ENCODE data around the gene GMDS.

Gene GMDS

DNA sequence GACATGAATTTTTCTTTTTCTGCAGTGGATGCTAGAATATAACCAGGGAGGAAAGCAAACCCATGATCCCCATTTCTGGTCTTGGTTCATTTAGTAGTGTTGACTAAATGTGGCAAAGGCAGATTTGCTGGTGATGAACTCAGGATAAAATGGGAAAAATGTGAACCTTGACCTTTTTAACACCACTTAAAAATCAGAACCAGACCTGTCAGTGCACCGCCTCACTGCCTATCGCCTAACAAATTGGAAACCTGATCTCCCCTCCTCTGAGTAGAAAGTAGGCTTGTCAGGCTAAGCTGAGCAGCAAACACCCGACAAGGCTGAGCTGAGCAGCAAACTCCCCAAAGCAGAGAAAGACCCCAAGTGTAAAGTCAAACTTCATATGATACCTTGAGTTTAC lies 380.9 kb downstream of the GMDS start:
- no peaks in the 10 kb centered on the region; the same call in 1 of the 2 replicates for H3K36me3 ChIP-seq (ENCODE audit: insufficient read depth, low read length)
- no peak overlapping the region for H3K9ac ChIP-seq (ENCODE audit: low read depth, low read length)
- no peaks in the 10 kb centered on the region for H3K9me3 ChIP-seq (ENCODE audit: control insufficient read depth, insufficient read depth, low read length)
- peaks cover 13% of the 10 kb centered on the region; the same call in 1 of the 2 replicates for H3K4me1 ChIP-seq (ENCODE audit: insufficient read depth, low read length)

DNA sequence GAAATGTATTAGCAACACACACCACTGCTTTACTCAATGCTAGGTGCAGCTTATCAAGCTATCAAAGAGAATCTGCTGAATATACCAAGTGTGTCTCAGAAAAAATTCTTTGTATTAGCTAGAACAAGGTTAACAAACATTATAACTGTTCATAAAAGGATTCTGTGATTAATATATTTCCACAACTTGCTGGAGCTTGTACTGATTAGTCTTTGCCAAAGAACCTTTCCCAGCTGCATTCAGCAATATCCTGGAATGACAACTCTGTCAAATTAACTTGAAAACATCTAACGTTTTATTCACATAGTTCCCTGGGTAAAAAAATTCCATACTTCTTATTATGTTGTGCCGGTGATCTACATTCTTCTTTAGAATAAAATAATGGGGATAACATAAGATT lies 383.0 kb downstream of the GMDS start:
- H3K9ac ChIP-seq (ENCODE audit: low read depth, low read length): no peak overlapping the region
- no peaks in the 10 kb centered on the region for H3K9me3 ChIP-seq (ENCODE audit: control insufficient read depth, insufficient read depth, low read length)
- H3K4me1 ChIP-seq (ENCODE audit: insufficient read depth, low read length): peaks cover 7% of the 10 kb centered on the region; the same call in 1 of the 2 replicates
- H3K36me3 ChIP-seq (ENCODE audit: insufficient read depth, low read length): no peaks in the 10 kb centered on the region; the same call in 1 of the 2 replicates

DNA sequence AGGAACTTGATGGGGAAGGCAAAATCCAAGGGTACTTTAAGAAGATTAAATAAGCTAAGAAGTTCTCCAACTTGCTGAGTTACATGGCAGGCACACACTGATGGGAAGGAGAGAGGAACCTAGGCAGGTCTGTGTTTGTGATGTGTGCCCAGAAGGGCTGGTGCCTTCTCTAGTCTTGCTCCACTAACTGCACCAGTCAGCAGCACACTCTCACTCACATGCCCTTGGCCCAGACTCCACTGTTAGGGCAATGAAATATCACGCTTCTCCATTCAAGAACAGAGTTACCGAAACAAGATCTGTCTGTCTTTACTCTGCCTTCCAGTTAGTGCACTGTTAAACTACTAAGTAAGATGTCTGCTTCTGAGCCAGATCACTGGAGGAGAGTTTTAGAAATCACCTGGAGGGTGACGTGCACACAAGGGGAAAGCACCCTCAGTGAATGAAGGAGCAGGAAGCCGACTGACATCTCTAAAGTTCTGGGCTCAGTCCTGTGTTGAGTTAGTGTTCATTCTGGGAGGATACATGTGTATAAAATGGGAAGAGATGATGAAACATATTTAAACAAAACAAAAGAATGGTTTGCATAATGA lies 384.6 kb downstream of the GMDS start:
- Histone ChIP-seq H3K4me1 (ENCODE audit: insufficient read depth, low read length) (peaks cover 14% of the 10 kb centered on the region), H3K9me3 (ENCODE audit: control insufficient read depth, insufficient read depth, low read length) (no peaks in the 10 kb centered on the region), H3K9ac (ENCODE audit: low read depth, low read length) (no peak overlapping the region)

DNA sequence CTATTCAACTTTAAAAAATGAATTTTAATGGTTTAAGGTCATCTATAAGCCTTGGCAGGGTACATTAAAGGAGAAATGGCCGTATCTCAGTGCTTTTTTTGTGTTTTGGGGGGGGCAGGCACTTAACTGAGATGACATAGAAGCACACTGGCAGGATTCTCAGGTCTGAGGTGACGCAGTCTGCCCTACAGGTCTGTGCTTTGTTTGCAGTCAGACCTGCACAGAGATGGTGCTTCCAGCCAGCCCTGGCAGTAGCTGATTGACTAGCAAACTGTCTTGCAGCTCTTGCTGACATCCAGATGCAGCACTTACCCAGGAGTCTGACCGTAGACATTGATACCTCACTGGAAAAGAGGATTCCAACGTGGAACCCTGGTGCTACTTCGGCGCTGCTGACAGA lies 386.5 kb downstream of the GMDS start:
- Histone ChIP-seq H3K9ac (ENCODE audit: low read depth, low read length) (no peak overlapping the region), H3K9me3 (ENCODE audit: control insufficient read depth, insufficient read depth, low read length) (no peaks in the 10 kb centered on the region), H3K36me3 (ENCODE audit: insufficient read depth, low read length) (no peaks in the 10 kb centered on the region), H3K4me1 (ENCODE audit: insufficient read depth, low read length) (peaks cover 8% of the 10 kb centered on the region; the same call in 1 of the 2 replicates)

More for the DNA sequence above, 384.6 kb downstream of the GMDS start:
- H3K36me3 ChIP-seq (ENCODE audit: insufficient read depth, low read length): no peaks in the 10 kb centered on the region; the same call in 1 of the 2 replicates

DNA sequence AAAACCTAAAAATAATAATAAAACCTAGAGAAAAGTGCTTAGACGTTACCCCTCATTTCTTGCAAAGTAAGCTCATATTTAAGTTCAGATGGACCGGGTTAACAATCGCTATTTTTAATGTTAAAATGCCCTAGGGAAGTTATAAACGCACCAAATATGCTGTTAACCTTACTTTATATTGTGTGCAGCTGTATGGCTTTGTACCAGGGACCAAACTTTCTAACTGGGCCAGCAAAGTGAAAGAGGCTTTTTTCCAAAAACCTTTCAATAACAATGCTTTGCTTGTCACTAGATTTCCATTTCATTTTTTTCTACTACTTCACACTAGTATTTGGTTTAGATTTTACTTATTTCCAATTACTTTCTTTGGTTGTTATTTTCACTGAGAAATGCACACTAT lies 387.2 kb downstream of the GMDS start:
- Histone ChIP-seq H3K9ac (ENCODE audit: low read depth, low read length) (no peak overlapping the region), H3K4me1 (ENCODE audit: insufficient read depth, low read length) (peaks cover 8% of the 10 kb centered on the region; the same call in 1 of the 2 replicates)

DNA sequence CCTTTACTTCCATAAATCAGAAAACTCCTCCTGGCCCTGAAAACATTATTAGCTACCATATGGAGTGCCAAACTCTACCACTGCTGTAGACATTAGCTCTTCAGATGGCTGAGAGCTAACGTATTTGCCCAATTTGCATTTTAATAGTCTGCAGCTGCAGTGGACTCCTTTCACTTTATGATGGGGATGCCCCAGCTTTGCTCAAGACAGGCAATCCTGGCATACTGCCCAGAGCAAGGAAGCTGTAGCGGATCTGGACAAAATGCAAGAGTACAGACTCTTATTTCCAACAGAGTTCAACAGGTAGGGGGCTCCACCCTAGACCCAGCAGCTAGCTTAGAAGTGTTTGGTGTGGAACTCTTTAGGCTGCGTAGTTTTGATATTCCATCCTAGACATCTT lies 389.0 kb downstream of the GMDS start:
- Histone ChIP-seq H3K4me1 (ENCODE audit: insufficient read depth, low read length) (peaks cover 8% of the 10 kb centered on the region; the same call in 1 of the 2 replicates), H3K36me3 (ENCODE audit: insufficient read depth, low read length) (no peaks in the 10 kb centered on the region), H3K9me3 (ENCODE audit: control insufficient read depth, insufficient read depth, low read length) (no peaks in the 10 kb centered on the region), H3K9ac (ENCODE audit: low read depth, low read length) (no peak overlapping the region)

More for the DNA sequence above, 387.2 kb downstream of the GMDS start:
- Histone ChIP-seq H3K9me3 (ENCODE audit: control insufficient read depth, insufficient read depth, low read length) (no peaks in the 10 kb centered on the region), H3K36me3 (ENCODE audit: insufficient read depth, low read length) (no peaks in the 10 kb centered on the region)

DNA sequence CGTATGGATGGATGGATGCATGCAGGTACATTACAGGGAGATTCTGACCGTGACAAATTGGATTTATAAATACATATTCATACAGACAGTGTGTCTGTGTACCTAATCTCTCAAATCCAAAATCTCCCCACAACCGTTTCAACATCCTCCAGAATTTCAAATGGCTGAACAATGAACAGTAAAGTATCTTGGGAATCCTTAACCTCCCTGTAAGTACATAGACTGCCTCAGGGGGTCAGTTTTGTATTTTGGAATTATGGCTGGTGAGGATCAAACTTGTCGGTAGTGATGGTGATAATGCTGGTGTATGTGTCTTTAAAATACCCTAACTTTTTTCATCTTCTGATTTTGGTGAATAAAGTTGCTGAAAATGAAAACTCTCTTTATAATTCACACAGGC lies 389.5 kb downstream of the GMDS start:
- H3K9ac ChIP-seq (ENCODE audit: low read depth, low read length): no peak overlapping the region
- H3K36me3 ChIP-seq (ENCODE audit: insufficient read depth, low read length): no peaks in the 10 kb centered on the region
- no peaks in the 10 kb centered on the region for H3K9me3 ChIP-seq (ENCODE audit: control insufficient read depth, insufficient read depth, low read length)
- peaks cover 8% of the 10 kb centered on the region; the same call in 1 of the 2 replicates for H3K4me1 ChIP-seq (ENCODE audit: insufficient read depth, low read length)

DNA sequence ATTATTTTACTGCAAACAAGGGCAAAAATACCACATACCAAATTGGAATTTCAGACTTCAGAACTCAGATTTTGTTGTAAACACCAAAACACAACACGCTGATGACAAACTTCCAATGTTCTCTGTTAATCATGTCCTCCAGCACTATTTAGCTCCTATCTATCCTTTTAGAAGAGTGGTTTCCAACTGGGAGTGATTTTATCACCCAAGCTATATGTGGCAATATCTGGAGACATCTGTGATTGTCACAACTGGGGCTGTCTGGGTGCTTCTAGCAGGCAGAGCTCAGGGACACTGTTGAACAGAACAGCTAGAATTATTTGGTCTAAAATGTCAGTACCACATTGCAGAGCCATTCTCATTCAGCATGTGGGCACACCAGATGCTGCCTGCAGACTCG lies 391.1 kb downstream of the GMDS start:
- Histone ChIP-seq H3K9me3 (ENCODE audit: control insufficient read depth, insufficient read depth, low read length) (no peaks in the 10 kb centered on the region), H3K36me3 (ENCODE audit: insufficient read depth, low read length) (no peaks in the 10 kb centered on the region), H3K4me1 (ENCODE audit: insufficient read depth, low read length) (peaks cover 8% of the 10 kb centered on the region; the same call in 1 of the 2 replicates), H3K9ac (ENCODE audit: low read depth, low read length) (no peak overlapping the region)

DNA sequence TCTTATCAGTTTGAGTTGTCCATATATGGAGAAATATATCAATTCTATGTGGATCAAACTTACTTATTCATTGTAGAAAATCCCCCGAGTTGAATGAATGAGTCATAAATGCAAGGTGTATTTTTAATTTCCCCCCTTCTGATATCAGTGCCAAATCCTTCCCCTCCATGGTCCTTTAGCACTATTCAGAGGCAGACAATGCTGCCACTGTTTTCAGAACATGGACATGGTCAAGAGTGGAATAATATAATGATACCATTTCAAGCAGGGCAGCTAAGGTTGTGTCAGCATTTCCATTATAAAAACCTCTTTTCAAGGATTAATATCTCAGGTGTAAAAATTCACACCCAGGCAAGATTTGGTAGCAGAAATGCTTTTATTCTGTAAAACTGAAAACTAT lies 391.6 kb downstream of the GMDS start:
- H3K9me3 ChIP-seq (ENCODE audit: control insufficient read depth, insufficient read depth, low read length): no peaks in the 10 kb centered on the region
- no peaks in the 10 kb centered on the region for H3K36me3 ChIP-seq (ENCODE audit: insufficient read depth, low read length)
- no peak overlapping the region for H3K9ac ChIP-seq (ENCODE audit: low read depth, low read length)
- H3K4me1 ChIP-seq (ENCODE audit: insufficient read depth, low read length): peaks cover 8% of the 10 kb centered on the region; the same call in 1 of the 2 replicates

DNA sequence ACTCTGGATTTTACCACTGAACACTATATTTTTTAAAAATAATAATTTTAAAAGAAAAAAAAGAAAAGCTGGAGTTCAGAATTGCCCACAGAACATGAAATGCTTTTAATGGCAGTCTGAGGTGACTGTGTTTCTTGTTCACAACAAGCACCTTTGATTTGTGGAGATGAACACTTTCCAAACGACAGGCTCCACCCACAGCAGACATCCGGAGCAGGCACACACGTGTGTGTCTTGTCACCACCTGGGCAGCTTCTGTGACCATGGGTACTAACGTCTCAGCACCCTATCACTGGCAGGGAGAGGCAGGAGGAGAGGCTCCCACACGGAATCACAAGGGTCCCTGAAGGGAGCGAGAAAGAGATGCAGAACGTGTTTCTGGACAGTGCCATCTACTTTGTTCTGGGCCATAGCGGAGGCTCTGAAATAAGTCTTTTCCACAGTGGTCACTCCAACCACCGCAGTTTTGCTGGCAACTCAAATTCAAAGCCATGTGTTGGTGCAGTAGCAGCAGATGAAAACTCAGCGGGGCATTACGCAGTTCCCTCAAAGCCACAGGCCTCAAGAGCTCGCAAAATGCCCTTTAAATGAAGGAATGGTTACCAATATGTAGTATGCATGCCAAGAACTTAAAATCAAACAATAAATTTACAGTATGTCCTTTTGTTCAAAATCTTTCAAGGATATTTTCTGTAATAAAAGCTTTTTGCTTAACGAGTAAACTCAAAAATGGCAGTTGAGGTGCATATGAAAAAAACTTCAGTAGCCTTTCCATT lies 393.5 kb downstream of the GMDS start:
- Histone ChIP-seq H3K4me1 (ENCODE audit: insufficient read depth, low read length) (peaks cover 8% of the 10 kb centered on the region; the same call in 1 of the 2 replicates), H3K36me3 (ENCODE audit: insufficient read depth, low read length) (no peaks in the 10 kb centered on the region), H3K9me3 (ENCODE audit: control insufficient read depth, insufficient read depth, low read length) (no peaks in the 10 kb centered on the region), H3K9ac (ENCODE audit: low read depth, low read length) (no peak overlapping the region)

DNA sequence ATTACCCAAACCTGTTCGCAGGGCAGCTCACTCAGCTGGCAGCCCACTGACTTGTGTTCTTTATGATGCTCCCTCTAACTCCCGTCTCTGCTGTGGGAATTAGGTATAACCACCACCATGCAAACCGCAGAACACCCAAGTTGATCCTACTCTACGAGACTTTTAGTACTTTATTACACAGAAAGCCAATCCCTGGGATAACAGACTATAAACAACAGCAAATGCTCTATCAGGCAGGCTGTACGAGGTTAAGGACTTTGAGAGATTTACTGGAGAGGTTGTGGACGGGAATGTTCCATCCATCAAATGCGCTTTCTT lies 394.6 kb downstream of the GMDS start:
- H3K4me1 ChIP-seq (ENCODE audit: insufficient read depth, low read length): no peaks in the 10 kb centered on the region
- no peak overlapping the region for H3K9ac ChIP-seq (ENCODE audit: low read depth, low read length)
- H3K36me3 ChIP-seq (ENCODE audit: insufficient read depth, low read length): no peaks in the 10 kb centered on the region
- peaks cover under 1% of the 10 kb centered on the region; the same call in 1 of the 2 replicates for H3K9me3 ChIP-seq (ENCODE audit: control insufficient read depth, insufficient read depth, low read length)

DNA sequence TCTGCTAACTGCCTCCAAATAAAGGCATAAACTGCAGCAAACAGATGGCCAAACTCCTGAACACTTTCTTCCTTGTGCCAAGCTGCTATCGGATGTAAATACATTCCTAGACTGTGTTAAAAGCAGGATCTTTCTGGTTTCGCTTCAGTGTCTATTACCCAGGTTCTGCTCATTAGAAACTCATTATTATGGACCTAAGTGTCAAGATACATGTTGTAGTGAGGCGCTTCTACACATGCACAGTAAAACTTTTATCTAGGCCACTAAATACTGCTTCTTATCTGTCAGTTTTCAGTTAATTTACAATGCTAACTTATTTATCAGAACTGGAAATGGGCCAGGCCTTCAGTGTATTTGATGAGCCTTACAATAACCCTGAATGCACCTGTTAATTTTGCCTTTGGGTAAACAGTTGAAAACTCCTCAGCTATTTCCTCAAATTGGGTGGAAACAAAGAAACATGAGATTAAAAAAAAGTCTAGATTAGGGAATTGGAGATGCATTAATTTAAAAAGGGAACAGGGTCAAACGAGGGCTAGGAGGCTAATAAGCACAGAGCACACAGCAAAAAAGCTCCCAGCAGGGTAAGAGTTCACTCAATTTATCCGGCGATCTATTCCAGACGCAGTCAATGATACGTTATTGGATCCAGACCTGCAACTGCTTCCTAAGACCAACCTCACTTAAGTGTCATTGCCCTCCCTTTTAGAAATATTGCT lies 395.1 kb downstream of the GMDS start:
- Histone ChIP-seq H3K9me3 (ENCODE audit: control insufficient read depth, insufficient read depth, low read length) (peaks cover 3% of the 10 kb centered on the region), H3K4me1 (ENCODE audit: insufficient read depth, low read length) (no peaks in the 10 kb centered on the region), H3K36me3 (ENCODE audit: insufficient read depth, low read length) (no peaks in the 10 kb centered on the region), H3K9ac (ENCODE audit: low read depth, low read length) (no peak overlapping the region)

DNA sequence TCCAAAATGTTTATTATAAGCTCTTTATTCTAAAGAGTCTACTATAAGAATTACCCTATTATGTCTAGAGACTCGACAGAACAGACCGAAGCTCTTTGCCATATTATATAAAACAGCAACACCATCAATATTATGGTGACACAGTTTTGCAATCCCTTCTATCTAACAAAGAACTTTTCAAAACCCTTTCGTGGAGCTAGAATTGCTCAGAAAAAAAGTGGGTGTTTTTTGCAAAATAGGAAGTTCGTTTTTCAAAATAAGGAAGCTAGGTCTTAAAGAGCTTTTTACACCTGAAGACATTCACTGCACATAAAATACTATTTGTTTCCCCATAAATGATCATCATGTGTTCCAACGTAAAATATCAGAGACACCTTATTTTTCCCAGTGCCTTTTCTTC lies 395.7 kb downstream of the GMDS start:
- no peaks in the 10 kb centered on the region for H3K4me1 ChIP-seq (ENCODE audit: insufficient read depth, low read length)
- H3K36me3 ChIP-seq (ENCODE audit: insufficient read depth, low read length): no peaks in the 10 kb centered on the region
- peaks cover 7% of the 10 kb centered on the region for H3K9me3 ChIP-seq (ENCODE audit: control insufficient read depth, insufficient read depth, low read length)
- no peak overlapping the region for H3K9ac ChIP-seq (ENCODE audit: low read depth, low read length)

DNA sequence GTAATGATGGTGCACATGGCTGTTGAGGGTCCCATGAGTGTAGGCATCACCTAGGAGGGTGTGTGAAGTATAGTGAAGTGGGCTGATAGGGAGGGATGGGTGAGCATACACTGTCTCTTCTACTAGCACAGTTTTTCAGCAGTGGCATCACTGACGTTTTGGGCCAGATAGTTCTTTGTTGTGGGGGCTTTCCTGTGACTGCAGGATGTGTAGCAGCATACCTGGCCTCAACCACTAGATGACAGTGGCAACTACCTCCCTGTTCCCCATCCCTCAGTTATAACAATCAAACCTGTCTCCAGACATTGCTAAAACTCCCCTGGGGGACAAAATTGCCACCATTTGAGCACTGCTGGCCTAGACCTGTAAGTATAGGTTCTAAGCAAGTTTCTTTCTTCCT lies 396.7 kb downstream of the GMDS start:
- H3K9ac ChIP-seq (ENCODE audit: low read depth, low read length): no peak overlapping the region
- no peaks in the 10 kb centered on the region for H3K4me1 ChIP-seq (ENCODE audit: insufficient read depth, low read length)
- peaks cover 7% of the 10 kb centered on the region for H3K9me3 ChIP-seq (ENCODE audit: control insufficient read depth, insufficient read depth, low read length)
- H3K36me3 ChIP-seq (ENCODE audit: insufficient read depth, low read length): no peaks in the 10 kb centered on the region
